Measurements from ENCODE around the gene SNX10. TPM values are rescaled to one million over a fixed set of nuclear protein-coding genes. Genes with fewer than 3 reads are reported as not detected.

Gene SNX10
- total and polyA plus RNA-seq, 2 of the 8 experiments (the other 6 are each of a cell fraction or from before 2014, with no cell fraction given): 4.4 to 9.6 TPM

- Histone ChIP-seq H3K4me3 (ENCODE audit: extremely low read depth in 1 of 4, insufficient read depth in 2 of 4, low read depth in 3 of 4, low read length in 4 of 4) (no peak overlapping the region), H3K4ac (replicated peaks; ENCODE audit: insufficient read length, low read depth, low read length) (no peak overlapping the region), H4K8ac (ENCODE audit: extremely low read depth, insufficient read depth, low read length) (no peak overlapping the region), H2BK12ac (ENCODE audit: low read depth, low read length) (no peak overlapping the region), H3K23ac (ENCODE audit: insufficient read length) (no peak overlapping the region), H3K9ac (replicated peaks in 1 of 4; ENCODE audit: extremely low read depth in 1 of 4, low read depth in 3 of 4, low read length in 3 of 4) (no peak overlapping the region), H3K79me1 (ENCODE audit: low read depth, low read length) (no peaks in the 10 kb centered on the region), H4K91ac (replicated peaks; ENCODE audit: insufficient read length, low read length) (no peak overlapping the region), H3K27ac (ENCODE audit: low read depth, low read length) (no peak overlapping the region), H2BK120ac (replicated peaks; ENCODE audit: low read depth, low read length) (no peak overlapping the region), H4K5ac (ENCODE audit: insufficient read length, low read depth, low read length) (no peak overlapping the region), H3K4me1 (replicated peaks in 1 of 4; ENCODE audit: control insufficient read depth in 3 of 4, insufficient read depth in 4 of 4, low read length in 3 of 4) (no peaks in the 10 kb centered on the region; a peak in 3 of 7 replicates), H2BK5ac (ENCODE audit: low read depth, low read length) (no peak overlapping the region), H3K36me3 (ENCODE audit: control insufficient read depth in 2 of 4, insufficient read depth in 4 of 4, low read length in 3 of 4) (no peaks in the 10 kb centered on the region), H3K9me3 (ENCODE audit: insufficient read depth in 2 of 2, low read depth in 1 of 2, low read length in 1 of 2) (no peaks in the 10 kb centered on the region), H3K18ac (ENCODE audit: extremely low read depth, low read length) (no peak overlapping the region), H3K79me2 (ENCODE audit: control insufficient read depth in 1 of 2, insufficient read depth in 2 of 2, low read length in 2 of 2) (no peaks in the 10 kb centered on the region), H2AFZ (ENCODE audit: low read length) (no peak overlapping the region), H3K23me2 (ENCODE audit: low read depth, low read length) (no peaks in the 10 kb centered on the region), H2BK20ac (ENCODE audit: low read length) (no peak overlapping the region), H3K27me3 (replicated peaks in 1 of 4; ENCODE audit: control insufficient read depth in 3 of 4, extremely low read depth in 1 of 4, insufficient read depth in 3 of 4, low read length in 3 of 4) (no peaks in the 10 kb centered on the region), H4K20me1 (replicated peaks in 1 of 2; ENCODE audit: control insufficient read depth in 1 of 2, insufficient read depth in 2 of 2, low read length in 2 of 2) (no peaks in the 10 kb centered on the region), H3K4me2 (ENCODE audit: insufficient read depth in 1 of 2, low read depth in 2 of 2, low read length in 2 of 2) (no peak overlapping the region), H2AK5ac (ENCODE audit: low read depth, low read length) (no peak overlapping the region), H3K14ac (ENCODE audit: insufficient read length) (no peak overlapping the region), H2BK15ac (ENCODE audit: low read length) (no peak overlapping the region), H3K56ac (replicated peaks; ENCODE audit: insufficient read length, low read depth, low read length) (no peak overlapping the region)
- 86% methylated on average over 7 of the region's 7 CpGs; no CpG with 5 or more reads in 1 of the 2 experiments for WGBS, 2 experiments (ENCODE audit: extremely low coverage in 1 of 2, insufficient coverage in 1 of 2, insufficient read length in 1 of 2, insufficient replicate concordance in 2 of 2, low coverage in 1 of 2, low lambda C conversion rate in 2 of 2, missing lambda C conversion rate in 1 of 2)
- no peak for FAIRE-seq
- ChIA-PET CTCF (ENCODE audit: partially characterized antibody) (interaction anchor here (0.9 kb wide), 1 partner anchor 12 kb away, joined by 3 read pairs; no protein-coding TSS in a partner anchor), POLR2A (ENCODE audit: partially characterized antibody) (no interaction called here)
- DNase-seq (ENCODE audit: low read depth in 1 of 2, low spot score in 2 of 2): no peak
- no peak for TF ChIP-seq CEBPB (IDR thresholded peaks at IDR 0.05; ENCODE audit: low read depth, low read length)
- no peak for TF ChIP-seq MAX (IDR thresholded peaks at IDR 0.05)
- TF ChIP-seq RFX5 (IDR thresholded peaks at IDR 0.05; ENCODE audit: borderline replicate concordance, low read depth, low read length): no peak
- TF ChIP-seq SP4 (IDR thresholded peaks at IDR 0.05; ENCODE audit: low read length): no peak
- TF ChIP-seq CBX5 (IDR thresholded peaks at IDR 0.05; ENCODE audit: low read depth, low read length): no peak
- TF ChIP-seq GTF2F1 (IDR thresholded peaks at IDR 0.05; ENCODE audit: borderline replicate concordance, low read depth, low read length): no peak
- TF ChIP-seq BACH1 (IDR thresholded peaks at IDR 0.05; ENCODE audit: low read length): no peak
- no peak for TF ChIP-seq KDM4A (IDR thresholded peaks at IDR 0.05; ENCODE audit: low read depth, low read length, severe bottlenecking)
- no peak for TF ChIP-seq RBBP5 (IDR thresholded peaks at IDR 0.05; ENCODE audit: borderline replicate concordance, low read depth, low read length)
- no peak for TF ChIP-seq CBX8 (IDR thresholded peaks at IDR 0.05; ENCODE audit: borderline replicate concordance, low read depth, low read length)
- no peak for TF ChIP-seq ZNF274 (IDR thresholded peaks at IDR 0.05; ENCODE audit: borderline replicate concordance, extremely low read depth, low read length)
- TF ChIP-seq HDAC6 (IDR thresholded peaks at IDR 0.05; ENCODE audit: low read depth, low read length): no peak
- TF ChIP-seq TAF7 (optimal IDR thresholded peaks at IDR 0.05; ENCODE audit: borderline replicate concordance, low read depth, low read length): no peak
- no peak for TF ChIP-seq SIX5 (IDR thresholded peaks at IDR 0.05; ENCODE audit: low read depth, low read length)
- no peak for TF ChIP-seq SIRT6 (IDR thresholded peaks at IDR 0.05; ENCODE audit: low read length)
Measured at GRCh38 chr7:26298472-26299058, 6.9 kb downstream of the SNX10 start.

Measured in H1 (cell line).